22Rv1 (cell line): Measurements from ENCODE around the gene FGF3.

Experiments used
- ZFX ChIP-seq: fragments of 450-650 bp; IDR thresholded peaks from 2 replicates; pipeline ENCODE4 v1.6.1; 2017; ENCODE audit warnings: antibody characterized with exemption, borderline replicate concordance
- TF ChIP-seq, protein P1 (sequence below): fragments of 450-650 bp; IDR thresholded peaks from 2 replicates; pipeline ENCODE4 v1.5.1; 2017; ENCODE audit warnings: mild to moderate bottlenecking

DNA sequence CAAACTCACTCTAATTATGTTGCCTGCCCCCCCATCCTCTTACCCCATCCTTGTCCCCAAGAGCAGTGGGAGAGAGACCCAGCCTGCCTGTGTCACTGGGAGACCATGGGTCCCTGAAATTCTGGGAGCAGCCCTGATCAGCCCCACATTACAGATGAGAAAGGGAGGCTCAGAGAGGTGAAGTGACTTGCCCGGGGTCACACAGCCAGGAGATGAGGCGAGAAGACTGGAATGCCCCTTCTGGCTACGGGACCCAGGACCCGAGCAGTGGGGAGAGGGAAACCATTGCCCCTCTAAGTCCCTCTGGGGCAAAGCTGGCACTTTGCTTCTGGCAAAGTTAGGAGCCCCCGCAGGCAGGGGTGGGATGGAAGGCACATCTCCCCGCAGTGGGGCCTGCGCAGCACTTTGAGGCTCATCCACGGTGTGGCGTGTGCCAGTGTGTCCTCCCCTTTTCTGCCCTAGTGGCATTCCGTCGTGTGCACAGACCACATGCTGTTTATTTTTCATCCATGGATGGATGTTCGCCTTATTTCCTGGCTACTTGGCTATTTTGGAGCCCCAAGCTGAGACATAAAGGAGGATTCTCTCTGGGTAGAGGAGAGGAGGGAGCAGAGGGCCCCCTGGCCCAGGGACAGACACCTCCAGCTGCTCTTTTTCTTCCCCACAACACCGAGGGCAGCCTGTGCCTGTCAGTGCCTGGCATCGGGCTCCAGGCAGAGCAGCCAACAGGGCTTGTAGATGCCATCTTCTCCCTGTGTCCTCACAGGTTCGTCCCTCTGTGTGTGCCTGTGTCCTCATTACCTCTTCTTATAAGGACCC lies 3.7 kb upstream of the FGF3 start:
- TF ChIP-seq, protein P1, sequence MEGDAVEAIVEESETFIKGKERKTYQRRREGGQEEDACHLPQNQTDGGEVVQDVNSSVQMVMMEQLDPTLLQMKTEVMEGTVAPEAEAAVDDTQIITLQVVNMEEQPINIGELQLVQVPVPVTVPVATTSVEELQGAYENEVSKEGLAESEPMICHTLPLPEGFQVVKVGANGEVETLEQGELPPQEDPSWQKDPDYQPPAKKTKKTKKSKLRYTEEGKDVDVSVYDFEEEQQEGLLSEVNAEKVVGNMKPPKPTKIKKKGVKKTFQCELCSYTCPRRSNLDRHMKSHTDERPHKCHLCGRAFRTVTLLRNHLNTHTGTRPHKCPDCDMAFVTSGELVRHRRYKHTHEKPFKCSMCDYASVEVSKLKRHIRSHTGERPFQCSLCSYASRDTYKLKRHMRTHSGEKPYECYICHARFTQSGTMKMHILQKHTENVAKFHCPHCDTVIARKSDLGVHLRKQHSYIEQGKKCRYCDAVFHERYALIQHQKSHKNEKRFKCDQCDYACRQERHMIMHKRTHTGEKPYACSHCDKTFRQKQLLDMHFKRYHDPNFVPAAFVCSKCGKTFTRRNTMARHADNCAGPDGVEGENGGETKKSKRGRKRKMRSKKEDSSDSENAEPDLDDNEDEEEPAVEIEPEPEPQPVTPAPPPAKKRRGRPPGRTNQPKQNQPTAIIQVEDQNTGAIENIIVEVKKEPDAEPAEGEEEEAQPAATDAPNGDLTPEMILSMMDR, result no peak
- TF ChIP-seq ZFX, result no peak
